DOHH2 (cell line): ENCODE data around the gene CFAP100.

Experiments
- H3F3A ChIP-seq: fragments of 200-600 bp; sonication (generic), shearing (Covaris generic); 2 replicates; pipeline ENCODE4 v1.6.0; 2016; ENCODE audit warnings: antibody characterized with exemption, mild to moderate bottlenecking; ENCODE audit not compliant: control insufficient read depth, insufficient read depth
- H3K27ac ChIP-seq: fragments of 200-600 bp; sonication (generic); 2 replicates; pipeline ENCODE4 v1.5.1; 2014; ENCODE audit warnings: low read depth, mild to moderate bottlenecking, low read length, moderate library complexity
- H3K27me3 ChIP-seq: fragments of 200-600 bp; sonication (generic); 2 replicates; pipeline ENCODE4 v1.6.1; 2014; ENCODE audit warnings: mild to moderate bottlenecking, low read length, mixed read lengths; ENCODE audit not compliant: control insufficient read depth
- H3K36me3 ChIP-seq: fragments of 200-600 bp; sonication (generic); 2 replicates; pipeline ENCODE4 v1.6.1; 2014; ENCODE audit warnings: mild to moderate bottlenecking, low read length, moderate library complexity, mixed read lengths; ENCODE audit not compliant: control insufficient read depth
- H3K4me1 ChIP-seq: fragments of 200-600 bp; sonication (generic); 2 replicates; pipeline ENCODE4 v1.6.1; 2014; ENCODE audit warnings: mild to moderate bottlenecking, low read length, mixed read lengths; ENCODE audit not compliant: control insufficient read depth
- H3K4me2 ChIP-seq: fragments of 200-600 bp; sonication (generic); 2 replicates; pipeline ENCODE4 v1.6.0; 2014; ENCODE audit warnings: mild to moderate bottlenecking, low read length, moderate library complexity
- H3K4me3 ChIP-seq: fragments of 200-600 bp; sonication (generic); 2 replicates; pipeline ENCODE4 v1.5.1; 2014; ENCODE audit warnings: mild to moderate bottlenecking, low read length, mixed read lengths
- H3K79me2 ChIP-seq: fragments of 200-600 bp; sonication (generic); 2 replicates; pipeline ENCODE4 v1.6.1; 2014; ENCODE audit warnings: mild to moderate bottlenecking, low read length, mixed read lengths; ENCODE audit not compliant: control insufficient read depth
- H3K9me2 ChIP-seq: fragments of 200-600 bp; sonication (generic); replicated peaks from 2 replicates; pipeline ENCODE4 v1.6.1; 2014; ENCODE audit warnings: mild to moderate bottlenecking, low read length, mixed read lengths; ENCODE audit not compliant: control insufficient read depth
- H3K9me3 ChIP-seq: fragments of 200-600 bp; sonication (generic); 2 replicates; pipeline ENCODE4 v1.6.1; 2014; ENCODE audit warnings: antibody characterized with exemption, low read length, mixed read lengths; ENCODE audit not compliant: control insufficient read depth, insufficient read depth
- H4K20me1 ChIP-seq: fragments of 200-600 bp; sonication (generic); 2 replicates; pipeline ENCODE4 v1.6.0; 2014; ENCODE audit warnings: low read depth, mild to moderate bottlenecking, antibody characterized with exemption, low read length, moderate library complexity; ENCODE audit not compliant: control insufficient read depth, insufficient read depth
- EZH2phosphoT487 ChIP-seq: fragments of 200-600 bp; sonication (generic); IDR thresholded peaks from 2 replicates; pipeline ENCODE4 v1.6.1; 2017; ENCODE audit warnings: borderline replicate concordance, mild to moderate bottlenecking, antibody characterized with exemption, low read length, moderate library complexity, mixed read lengths
- TF ChIP-seq, protein P1 (sequence below): fragments of 200-600 bp; sonication (generic); IDR thresholded peaks from one replicate; pipeline ENCODE4 v1.5.1; 2014; ENCODE audit warnings: antibody characterized with exemption, mild to moderate bottlenecking, low read depth, low read length; ENCODE audit not compliant: poor library complexity, severe bottlenecking

The CFAP100 gene

DNA sequence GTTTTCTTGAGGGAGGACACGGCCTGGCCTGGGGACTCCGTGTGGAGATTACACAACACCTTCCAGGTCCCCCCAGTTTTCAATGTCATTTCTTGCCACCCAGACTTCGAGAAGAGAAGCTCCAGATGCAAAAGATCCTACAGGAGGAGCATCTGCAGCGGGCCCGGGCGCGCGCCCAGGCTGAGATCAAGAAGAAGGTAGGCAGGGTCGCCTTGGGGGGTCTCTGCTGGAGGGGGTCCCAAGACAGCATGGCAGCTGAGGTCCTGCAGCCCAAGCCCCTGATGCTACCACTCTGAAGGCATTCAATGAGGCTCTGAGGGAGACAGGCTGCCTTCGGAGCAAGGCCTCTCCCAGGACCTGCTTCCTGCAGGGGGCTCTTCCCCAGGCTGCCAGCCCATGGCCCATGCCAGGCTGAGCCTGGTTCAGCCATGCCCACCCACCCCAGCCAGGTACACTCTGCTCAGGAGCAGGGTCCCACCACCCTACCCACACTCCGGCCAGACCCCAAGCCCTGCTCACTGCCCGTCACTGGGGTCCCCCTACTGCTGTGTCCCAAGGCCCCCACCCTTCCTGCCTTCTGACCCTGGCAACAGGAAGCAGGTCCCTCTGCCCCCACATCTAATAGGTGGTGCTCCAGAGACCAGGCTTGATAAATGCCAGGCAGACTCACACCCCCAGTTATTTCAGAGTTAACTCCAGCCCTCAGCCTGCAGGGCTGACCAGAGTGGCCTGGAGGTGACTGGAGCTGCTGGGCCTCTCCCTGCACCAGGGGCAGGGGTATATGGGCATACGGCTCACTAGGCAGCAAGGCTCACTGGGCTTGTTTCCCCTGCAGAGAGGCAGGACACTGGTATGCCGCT lies 41.0 kb downstream of the CFAP100 start:
- Histone ChIP-seq H4K20me1 (no peaks in the 10 kb centered on the region; the same call in 1 of the 2 replicates), H3K4me3 (no peak overlapping the region), H3K4me2 (no peak overlapping the region), H3K9me3 (no peaks in the 10 kb centered on the region), H3K4me1 (no peaks in the 10 kb centered on the region), H3F3A (no peaks in the 10 kb centered on the region), H3K27ac (no peak overlapping the region), H3K79me2 (no peaks in the 10 kb centered on the region), H3K27me3 (no peaks in the 10 kb centered on the region), H3K9me2 (no peaks in the 10 kb centered on the region), H3K36me3 (no peaks in the 10 kb centered on the region; the same call in 1 of the 2 replicates)
- TF ChIP-seq EZH2phosphoT487: no peak
- TF ChIP-seq, protein P1, sequence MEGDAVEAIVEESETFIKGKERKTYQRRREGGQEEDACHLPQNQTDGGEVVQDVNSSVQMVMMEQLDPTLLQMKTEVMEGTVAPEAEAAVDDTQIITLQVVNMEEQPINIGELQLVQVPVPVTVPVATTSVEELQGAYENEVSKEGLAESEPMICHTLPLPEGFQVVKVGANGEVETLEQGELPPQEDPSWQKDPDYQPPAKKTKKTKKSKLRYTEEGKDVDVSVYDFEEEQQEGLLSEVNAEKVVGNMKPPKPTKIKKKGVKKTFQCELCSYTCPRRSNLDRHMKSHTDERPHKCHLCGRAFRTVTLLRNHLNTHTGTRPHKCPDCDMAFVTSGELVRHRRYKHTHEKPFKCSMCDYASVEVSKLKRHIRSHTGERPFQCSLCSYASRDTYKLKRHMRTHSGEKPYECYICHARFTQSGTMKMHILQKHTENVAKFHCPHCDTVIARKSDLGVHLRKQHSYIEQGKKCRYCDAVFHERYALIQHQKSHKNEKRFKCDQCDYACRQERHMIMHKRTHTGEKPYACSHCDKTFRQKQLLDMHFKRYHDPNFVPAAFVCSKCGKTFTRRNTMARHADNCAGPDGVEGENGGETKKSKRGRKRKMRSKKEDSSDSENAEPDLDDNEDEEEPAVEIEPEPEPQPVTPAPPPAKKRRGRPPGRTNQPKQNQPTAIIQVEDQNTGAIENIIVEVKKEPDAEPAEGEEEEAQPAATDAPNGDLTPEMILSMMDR: no peak

DNA sequence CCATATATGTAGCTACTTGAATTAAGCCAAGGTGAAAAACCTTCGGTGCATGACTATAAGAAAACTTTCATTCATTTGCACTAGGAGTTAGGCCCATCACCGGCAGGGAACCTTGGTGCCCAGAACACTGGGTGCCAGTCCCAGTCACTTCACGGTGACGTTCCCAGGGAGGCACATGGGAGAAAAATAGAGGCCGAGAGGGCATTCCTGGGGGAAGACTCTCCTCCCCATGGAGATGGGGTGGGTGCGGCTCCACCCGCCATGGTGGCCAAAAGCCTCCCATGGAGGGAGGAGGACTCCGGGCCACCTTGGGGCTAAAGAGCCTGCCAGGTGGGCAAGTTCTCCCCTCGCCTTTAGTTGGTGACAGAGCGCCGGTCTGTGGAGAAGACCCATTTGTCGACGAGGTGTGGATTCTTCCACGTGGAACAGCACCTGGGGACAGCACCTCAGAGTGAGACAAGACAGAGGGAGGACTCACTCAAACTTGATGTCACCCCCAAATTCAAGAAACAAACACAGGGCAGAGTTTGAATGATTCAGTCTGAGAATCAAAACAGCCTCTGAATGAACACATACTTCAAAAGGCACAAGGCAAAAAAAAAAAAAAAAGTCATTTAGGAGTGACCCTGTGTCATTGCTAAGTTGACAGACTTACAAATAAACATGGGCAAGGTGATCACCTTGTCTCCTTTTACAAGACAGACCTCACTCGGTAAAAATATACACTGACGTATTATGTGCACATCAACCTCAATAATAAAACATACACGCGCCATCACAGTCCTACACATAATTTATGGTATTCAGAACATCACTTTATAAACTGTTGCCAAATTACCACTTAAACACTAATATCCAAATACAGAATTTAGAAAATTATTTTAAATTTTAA lies 42.4 kb downstream of the CFAP100 start:
- no peaks in the 10 kb centered on the region for H3K9me2 ChIP-seq
- H3K27me3 ChIP-seq: no peaks in the 10 kb centered on the region
- no peak overlapping the region for H3K27ac ChIP-seq
- no peaks in the 10 kb centered on the region for H3F3A ChIP-seq
- TF ChIP-seq, protein P1: no peak
- no peak for TF ChIP-seq EZH2phosphoT487
- H3K4me1 ChIP-seq: no peaks in the 10 kb centered on the region
- H3K9me3 ChIP-seq: no peaks in the 10 kb centered on the region
- no peaks in the 10 kb centered on the region; the same call in 1 of the 2 replicates for H3K36me3 ChIP-seq
- H3K4me2 ChIP-seq: no peak overlapping the region
- H4K20me1 ChIP-seq: no peaks in the 10 kb centered on the region; the same call in 1 of the 2 replicates
- H3K79me2 ChIP-seq: no peaks in the 10 kb centered on the region
- no peak overlapping the region for H3K4me3 ChIP-seq

DNA sequence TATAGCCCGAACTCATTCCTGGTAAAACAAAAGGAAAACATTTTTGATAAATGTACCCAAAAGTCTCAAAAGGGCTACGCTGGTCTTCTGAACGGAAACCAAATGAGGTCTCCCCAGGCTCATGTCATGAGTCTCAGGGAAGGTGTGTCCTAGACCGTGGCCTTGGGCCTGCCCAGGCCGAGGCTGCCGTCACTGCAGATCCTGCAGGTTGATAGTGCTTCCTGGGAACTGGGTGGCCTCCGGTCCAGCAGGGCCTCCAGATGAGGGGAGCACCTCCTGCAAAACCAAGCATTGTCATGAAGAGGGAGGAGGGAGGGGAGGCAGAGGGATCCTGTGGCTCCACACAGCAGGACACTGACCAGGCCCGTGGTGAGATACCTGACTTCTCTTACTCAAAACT lies 43.5 kb downstream of the CFAP100 start:
- Histone ChIP-seq H3K9me2 (no peaks in the 10 kb centered on the region), H3K4me2 (no peak overlapping the region), H3K27me3 (no peaks in the 10 kb centered on the region), H3K4me3 (no peak overlapping the region), H4K20me1 (no peaks in the 10 kb centered on the region; the same call in 1 of the 2 replicates), H3K27ac (no peak overlapping the region), H3K9me3 (no peaks in the 10 kb centered on the region), H3F3A (no peaks in the 10 kb centered on the region), H3K36me3 (no peaks in the 10 kb centered on the region; the same call in 1 of the 2 replicates), H3K79me2 (no peaks in the 10 kb centered on the region), H3K4me1 (no peaks in the 10 kb centered on the region)
- TF ChIP-seq, protein P1: no peak
- no peak for TF ChIP-seq EZH2phosphoT487
